T-cell (primary cell): Measurements from ENCODE around the gene KIF1A. TPM values are rescaled to one million over a fixed set of nuclear protein-coding genes. Genes with fewer than 3 reads are reported as not detected.
A peak's percentile ranks its signal among the peaks of the same experiment; 100 is the strongest.

Experiments used
- ATAC-seq, 4 experiments: fragments of 200-7000 bp in 3 of 4; fragments of 150-1000 bp in 1 of 4; cut with Tn5 transposase; replicated peaks in 1 of 4; 1 replicate in 3 of 4; 2 replicates in 1 of 4; pipeline ENCODE4 v1.10.0; 2021; ENCODE audit warnings: moderate library complexity in 3 of 4, mild to moderate bottlenecking in 2 of 4, moderate number of reproducible peaks in 1 of 4
- CTCF ChIA-PET, 2 donors: fragments of 300-600 bp; sonication (Branson Sonifier 250); formaldehyde crosslinking; loops; one replicate each; lab custom pipeline; 2022; ENCODE audit warnings: antibody characterized with exemption in 2 of 2; lab: Charles Lee
- POLR2A ChIA-PET, 2 donors: fragments of 300-600 bp; sonication (Branson Sonifier 250); formaldehyde crosslinking; loops; one replicate each; lab custom pipeline; 2022; ENCODE audit warnings: antibody characterized with exemption in 2 of 2; lab: Charles Lee
- DNase-seq, 35 experiments: peaks; one replicate each; pipeline versions ENCODE4 v3.0.0 to v3.0.0-alpha.2; 2013 to 2023
- H3K27ac ChIP-seq: one replicate; pipeline ENCODE4 v1.5.1; 2013; ENCODE audit warnings: low read length
- H3K27me3 ChIP-seq, 2 experiments: replicated peaks in 1 of 2; 1 replicate in 1 of 2; 2 replicates in 1 of 2; pipeline versions ENCODE4 v1.6.1 to v1.7.0; 2013; ENCODE audit warnings: low read length in 1 of 2, mixed read lengths in 1 of 2; ENCODE audit not compliant: control insufficient read depth in 2 of 2, insufficient read depth in 2 of 2; ENCODE audit errors: extremely low read depth in 1 of 2
- H3K36me3 ChIP-seq, 2 donors: 1 replicate in 1 of 2; 2 replicates in 1 of 2; pipeline versions ENCODE4 v1.6.1 to v1.7.0; 2013; ENCODE audit warnings: low read length in 1 of 2; ENCODE audit not compliant: control insufficient read depth in 2 of 2, insufficient read depth in 1 of 2; ENCODE audit errors: extremely low read depth in 1 of 2
- H3K4me1 ChIP-seq, 2 experiments: 1 replicate in 1 of 2; 2 replicates in 1 of 2; pipeline versions ENCODE4 v1.6.1 to v1.7.0; 2013; ENCODE audit warnings: low read length in 2 of 2, mixed read lengths in 1 of 2; ENCODE audit not compliant: insufficient read depth in 2 of 2, control insufficient read depth in 1 of 2; ENCODE audit errors: extremely low read depth in 1 of 2
- H3K4me3 ChIP-seq, 2 donors: 1 replicate in 1 of 2; 2 replicates in 1 of 2; pipeline versions ENCODE4 v1.5.1 to v1.7.0; 2013; ENCODE audit warnings: mild to moderate bottlenecking in 2 of 2, low read length in 1 of 2, moderate library complexity in 1 of 2; ENCODE audit not compliant: control insufficient read depth in 1 of 2; ENCODE audit errors: extremely low read depth in 1 of 2
- H3K9me3 ChIP-seq: 2 replicates; pipeline ENCODE4 v1.7.0; 2013
- H3K27ac Mint-ChIP-seq, 2 donors: one replicate each; pipeline ENCODE4 v1.8.0; 2020 to 2021; ENCODE audit warnings: mild to moderate bottlenecking in 2 of 2, mixed read lengths in 2 of 2
- H3K27me3 Mint-ChIP-seq, 2 donors: one replicate each; pipeline ENCODE4 v1.8.0; 2021 to 2022; ENCODE audit warnings: mixed read lengths in 2 of 2
- H3K36me3 Mint-ChIP-seq: one replicate; pipeline ENCODE4 v1.8.0; 2021; ENCODE audit warnings: mixed read lengths
- H3K4me1 Mint-ChIP-seq, 3 donors: one replicate each; pipeline ENCODE4 v1.8.0; 2020 to 2022; ENCODE audit warnings: mixed read lengths in 3 of 3, mild to moderate bottlenecking in 1 of 3
- H3K4me3 Mint-ChIP-seq, 3 donors: one replicate each; pipeline ENCODE4 v1.8.0; 2020 to 2022; ENCODE audit warnings: mild to moderate bottlenecking in 3 of 3, mixed read lengths in 3 of 3, moderate library complexity in 3 of 3
- H3K9me3 Mint-ChIP-seq, 3 donors: one replicate each; pipeline ENCODE4 v1.8.0; 2020 to 2022; ENCODE audit warnings: mixed read lengths in 3 of 3
- WGBS: methylation state at CpG from one replicate; pipeline ENCODE4 v1.1.5; 2013; ENCODE audit warnings: missing lambda C conversion rate; ENCODE audit not compliant: insufficient coverage; 5-methylcytosine and 5-hydroxymethylcytosine counted together
- total RNA-seq, 35 experiments: library from RNA in 6 of 35; stranded (reverse) in 6 of 35; fragments of 120-200 nt in 1 of 35; gene quantifications; one replicate each; pipeline versions ENCODE4 v1.2.1 to v1.2.4 and lab custom pipeline; 2013 to 2026

Gene KIF1A
- total RNA-seq = under 1 TPM in 3 of 5 donors, not detected in 2; 0.43 to 0.58 (median 0.51) TPM
- not detected for total RNA-seq (2013)
- total RNA-seq (lab: John Stamatoyannopoulos, UW) = 0 to 17.4 (median 0.31) reads per million in 29 experiments

- H3K4me3 ChIP-seq = no peak within 1 kb of the TSS
- no peak within 1 kb of the TSS for H3K27ac ChIP-seq
- ChIA-PET POLR2A (no interaction called here), CTCF (no interaction called here)
- DNase-seq (peak in 1 of 35 experiments; percentile 11), ATAC-seq (peak; percentile 26 to 44 (median 38))
- peaks cover 8 to 72% of the 10 kb centered on the region in 2 experiments for H3K27me3 ChIP-seq
- Mint-ChIP-seq H3K27me3 (peaks cover 39 to 60% of the 10 kb centered on the region in 2 donors), H3K4me1 (peaks cover 11 to 12% (median 12%) of the 10 kb centered on the region in 3 donors), H3K4me3 (peak within 1 kb of the TSS; percentile 21 to 68 (median 21)), H3K27ac (no peak within 1 kb of the TSS), H3K9me3 (peaks cover 0 to 5% (median 0%) of the 10 kb centered on the region in 3 donors), H3K36me3 (no peaks in the 10 kb centered on the region)
- no peaks in the 10 kb centered on the region for H3K9me3 ChIP-seq
- peaks cover 2 to 19% of the 10 kb centered on the region in 2 experiments for H3K4me1 ChIP-seq
- no peaks in the 10 kb centered on the region for H3K36me3 ChIP-seq
- 3% methylated on average over 101 of the region's 104 CpGs for WGBS
Measured at GRCh38 chr2:240819858-240820606, at the start of gene KIF1A. Gene KIF1A, minus strand, starts transcription at chr2:240820219. Its CDS starts 22,467 bp downstream, at chr2:240797752.

DNA sequence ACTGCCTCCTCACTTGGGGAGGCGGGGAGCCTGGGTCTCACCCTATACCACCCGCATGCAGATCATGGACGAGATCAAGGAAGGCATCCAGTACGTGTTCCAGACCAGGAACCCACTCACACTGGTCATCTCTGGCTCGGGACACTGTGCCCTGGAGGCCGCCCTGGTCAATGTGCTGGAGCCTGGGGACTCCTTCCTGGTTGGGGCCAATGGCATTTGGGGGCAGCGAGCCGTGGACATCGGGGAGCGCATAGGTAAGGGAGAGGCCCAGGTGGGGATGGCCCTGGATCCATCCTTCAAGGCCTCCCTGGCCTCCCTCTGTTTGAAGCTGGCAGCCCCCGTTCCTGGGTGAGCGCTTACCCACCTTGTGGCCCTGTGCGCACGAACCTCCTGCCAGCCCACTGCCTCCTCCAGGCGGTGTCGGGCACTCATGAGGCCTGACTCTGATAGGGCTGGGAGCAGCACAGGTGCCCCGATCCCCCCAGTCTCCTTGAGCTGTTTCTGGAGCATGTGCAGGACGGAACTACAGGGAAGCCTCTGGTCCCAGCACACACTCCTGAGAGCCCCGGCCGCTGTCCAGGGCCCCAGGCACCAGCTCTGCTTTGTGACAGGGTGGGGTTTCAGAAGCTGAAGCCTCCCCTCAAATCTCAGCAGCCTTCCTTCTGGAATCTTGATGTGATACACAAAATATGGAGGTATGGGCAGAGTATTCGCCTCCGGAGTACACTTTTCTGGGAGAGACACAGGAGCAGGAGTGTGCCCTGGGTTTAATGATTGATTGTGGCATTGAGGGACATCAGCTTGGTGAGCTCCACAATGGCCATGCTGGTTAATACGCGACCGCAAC, 49.3 kb upstream of the KIF1A start:
- no peaks in the 10 kb centered on the region for H3K4me1 Mint-ChIP-seq
- 85% methylated on average over 19 of the region's 25 CpGs for WGBS
- H3K9me3 Mint-ChIP-seq = no peaks in the 10 kb centered on the region
- H3K36me3 ChIP-seq = no peaks in the 10 kb centered on the region
- ChIA-PET POLR2A (no interaction called here), CTCF (no interaction called here)
- peaks cover 0 to 28% of the 10 kb centered on the region in 2 experiments for H3K27me3 ChIP-seq
- H3K27ac Mint-ChIP-seq = no peak overlapping the region
- DNase-seq (no peak), ATAC-seq (no peak)
- no peak overlapping the region for H3K4me3 ChIP-seq
- no peaks in the 10 kb centered on the region for H3K4me1 ChIP-seq
- H3K36me3 Mint-ChIP-seq = no peaks in the 10 kb centered on the region
- H3K4me3 Mint-ChIP-seq = no peak overlapping the region
- H3K27ac ChIP-seq = no peak overlapping the region
- H3K27me3 Mint-ChIP-seq = peaks cover 5 to 6% of the 10 kb centered on the region in 2 donors
- H3K9me3 ChIP-seq = no peaks in the 10 kb centered on the region

DNA sequence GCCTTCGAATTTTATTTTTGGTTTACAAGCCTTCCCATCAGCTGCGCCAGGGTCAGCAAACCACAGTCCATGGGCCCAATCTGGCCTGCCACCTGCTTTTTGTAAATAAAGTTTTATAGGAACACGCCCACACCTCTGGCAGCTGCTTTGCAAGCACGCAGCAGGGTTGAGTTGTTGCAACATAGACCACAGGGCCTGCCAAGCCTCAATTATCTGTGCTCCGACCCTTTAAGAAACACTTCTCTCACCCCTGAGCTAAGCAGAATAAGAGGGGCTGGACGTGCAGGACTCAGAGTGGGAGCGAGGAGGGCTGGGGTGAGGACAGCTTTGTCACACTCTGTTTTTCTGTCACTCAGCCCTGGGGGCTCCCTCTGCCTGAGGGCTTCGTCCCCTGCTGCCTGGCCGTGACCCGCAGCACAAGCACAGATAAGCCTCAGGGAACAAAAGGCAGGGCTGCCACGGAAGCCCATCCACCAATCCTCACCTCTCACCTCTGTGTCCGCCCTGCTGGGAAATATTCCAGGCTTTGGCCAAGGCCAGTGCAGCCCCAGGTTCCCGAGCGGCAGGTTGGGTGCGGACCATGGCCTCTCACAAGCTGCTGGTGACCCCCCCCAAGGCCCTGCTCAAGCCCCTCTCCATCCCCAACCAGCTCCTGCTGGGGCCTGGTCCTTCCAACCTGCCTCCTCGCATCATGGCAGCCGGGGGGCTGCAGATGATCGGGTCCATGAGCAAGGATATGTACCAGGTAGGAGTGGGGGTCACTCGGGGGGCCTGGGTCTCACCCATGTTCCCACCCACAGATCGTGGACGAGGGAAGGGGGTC, 48.5 kb upstream of the KIF1A start, which contains the start of gene AGXT:
AGXT (plus strand) TSS at position 539 of the 823 bp plus-strand sequence; CDS start at position 581, 42 bp downstream.
- ATAC-seq (no peak), DNase-seq (no peak)
- H3K36me3 Mint-ChIP-seq = no peaks in the 10 kb centered on the region
- H3K27me3 Mint-ChIP-seq = peaks cover 5 to 6% of the 10 kb centered on the region in 2 donors
- Histone ChIP-seq H3K36me3 (no peaks in the 10 kb centered on the region), H3K27me3 (peaks cover 0 to 26% of the 10 kb centered on the region in 2 experiments), H3K9me3 (no peaks in the 10 kb centered on the region), H3K27ac (no peak within 1 kb of the TSS), H3K4me1 (no peaks in the 10 kb centered on the region), H3K4me3 (no peak within 1 kb of the TSS)
- 88% methylated on average over 16 of the region's 21 CpGs for WGBS
- POLR2A ChIA-PET = no interaction called here
- CTCF ChIA-PET = no interaction called here
- H3K4me3 Mint-ChIP-seq = no peak within 1 kb of the TSS
- no peaks in the 10 kb centered on the region for H3K9me3 Mint-ChIP-seq
- no peak within 1 kb of the TSS for H3K27ac Mint-ChIP-seq
- H3K4me1 Mint-ChIP-seq = no peaks in the 10 kb centered on the region

GRCh38 chr2:240865391-240865790, 45.4 kb upstream of the KIF1A start:
- Mint-ChIP-seq H3K27ac (no peak overlapping the region), H3K4me1 (no peaks in the 10 kb centered on the region), H3K4me3 (no peak overlapping the region), H3K9me3 (no peaks in the 10 kb centered on the region), H3K27me3 (peaks cover 5 to 6% of the 10 kb centered on the region in 2 donors), H3K36me3 (no peaks in the 10 kb centered on the region)
- ATAC-seq (no peak), DNase-seq (no peak)
- ChIA-PET CTCF (no interaction called here), POLR2A (no interaction called here)
- Histone ChIP-seq H3K4me1 (no peaks in the 10 kb centered on the region), H3K27me3 (peaks cover 0 to 23% of the 10 kb centered on the region in 2 experiments), H3K36me3 (no peaks in the 10 kb centered on the region), H3K9me3 (no peaks in the 10 kb centered on the region), H3K4me3 (no peak overlapping the region), H3K27ac (no peak overlapping the region)
- 71% methylated on average over 2 of the region's 5 CpGs for WGBS

DNA sequence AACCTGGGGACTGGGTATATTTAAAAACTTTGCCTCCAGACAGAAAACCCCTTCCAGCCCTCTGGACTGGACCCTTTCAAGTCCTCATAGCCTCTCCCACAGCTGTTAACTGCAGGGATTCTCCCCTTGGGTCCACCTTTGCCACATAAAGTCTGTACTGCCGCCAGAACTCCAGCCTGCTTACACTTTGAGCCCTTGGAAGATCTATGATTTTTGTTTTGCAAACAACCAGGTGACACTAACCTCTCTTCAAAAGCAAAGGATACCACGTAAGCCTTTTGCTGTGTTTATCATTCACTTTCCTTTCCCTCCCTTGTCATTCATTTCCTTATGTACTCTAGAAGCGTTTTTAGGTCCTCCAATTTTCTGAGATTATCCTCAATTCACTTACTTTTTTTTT, 44.5 kb upstream of the KIF1A start:
- Histone ChIP-seq H3K27me3 (peaks cover 0 to 13% of the 10 kb centered on the region in 2 experiments), H3K9me3 (no peaks in the 10 kb centered on the region), H3K36me3 (no peaks in the 10 kb centered on the region), H3K4me3 (no peak overlapping the region), H3K27ac (no peak overlapping the region), H3K4me1 (no peaks in the 10 kb centered on the region)
- DNase-seq = no peak
- H3K27me3 Mint-ChIP-seq = peaks cover 4 to 5% of the 10 kb centered on the region in 2 donors
- no peaks in the 10 kb centered on the region for H3K9me3 Mint-ChIP-seq
- no peak for ATAC-seq
- no peaks in the 10 kb centered on the region for H3K4me1 Mint-ChIP-seq
- ChIA-PET CTCF (no interaction called here), POLR2A (no interaction called here)
- no peak overlapping the region for H3K4me3 Mint-ChIP-seq
- H3K36me3 Mint-ChIP-seq = no peaks in the 10 kb centered on the region
- H3K27ac Mint-ChIP-seq = no peak overlapping the region
- 100% methylated on average over 1 of the region's 3 CpGs for WGBS

DNA sequence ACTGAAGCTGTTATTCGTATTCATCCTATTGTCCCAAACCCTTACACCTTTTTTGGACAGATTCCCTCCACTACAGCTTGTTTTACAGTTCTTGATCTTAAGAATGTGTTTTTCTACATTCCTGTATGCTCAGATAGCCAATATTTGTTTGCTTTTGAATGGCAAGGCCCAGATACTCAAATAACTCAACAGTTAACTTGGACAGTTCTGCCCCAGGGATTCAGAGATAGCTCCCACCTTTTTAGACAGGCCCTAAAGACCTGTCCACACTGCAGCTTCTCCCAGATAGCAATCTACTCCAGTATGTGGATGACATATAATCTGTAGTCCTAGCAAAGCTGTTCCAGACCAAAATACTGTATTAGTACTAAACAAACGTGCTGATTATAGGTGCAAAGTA, 41.5 kb upstream of the KIF1A start:
- no peak for ATAC-seq
- no peaks in the 10 kb centered on the region for H3K4me1 Mint-ChIP-seq

More for the DNA sequence above, 41.5 kb upstream of the KIF1A start:
- CTCF ChIA-PET = no interaction called here
- peaks cover 5 to 8% of the 10 kb centered on the region in 2 donors for H3K27me3 Mint-ChIP-seq
- Histone ChIP-seq H3K4me3 (no peak overlapping the region), H3K36me3 (no peaks in the 10 kb centered on the region), H3K27ac (no peak overlapping the region), H3K4me1 (no peaks in the 10 kb centered on the region), H3K9me3 (no peaks in the 10 kb centered on the region), H3K27me3 (peaks cover 0 to 15% of the 10 kb centered on the region in 2 experiments)
- H3K4me3 Mint-ChIP-seq = no peak overlapping the region
- no peak overlapping the region for H3K27ac Mint-ChIP-seq
- no peak for DNase-seq
- 60% methylated on average over 1 of the region's 2 CpGs for WGBS
- no peaks in the 10 kb centered on the region for H3K9me3 Mint-ChIP-seq
- H3K36me3 Mint-ChIP-seq = no peaks in the 10 kb centered on the region
- POLR2A ChIA-PET = interaction anchor here in 1 of 2 donors (0.6 kb wide), 1 partner anchor 369 kb away, joined by 5 read pairs; no protein-coding TSS in a partner anchor
